ENCODE data around the gene MAPK12.

Gene MAPK12

GRCh38 chr22:50299785-50300619 is 38.5 kb upstream of the MAPK12 start:
- no peak for DNase-seq (ENCODE audit: low read depth, low spot score)

GRCh38 chr22:50298937-50299784 is 37.7 kb upstream of the MAPK12 start:
- no peak for DNase-seq (ENCODE audit: low read depth, low spot score)

- no peak for DNase-seq (ENCODE audit: low read depth, low spot score)
Measured at GRCh38 chr22:50298266-50298637, 36.8 kb upstream of the MAPK12 start.

GRCh38 chr22:50297510-50298265 is 36.2 kb upstream of the MAPK12 start:
- no peak for DNase-seq (ENCODE audit: low read depth, low spot score)

- no peak for DNase-seq (ENCODE audit: low read depth, low spot score)
Measured at GRCh38 chr22:50296658-50297490, 35.4 kb upstream of the MAPK12 start.

GRCh38 chr22:50294319-50294656 is 32.8 kb upstream of the MAPK12 start:
- DNase-seq (ENCODE audit: low read depth, low spot score), result no peak

GRCh38 chr22:50293441-50294318 is 32.2 kb upstream of the MAPK12 start:
- DNase-seq (ENCODE audit: low read depth, low spot score), result no peak

GRCh38 chr22:50292643-50293440 is 31.4 kb upstream of the MAPK12 start:
- DNase-seq (ENCODE audit: low read depth, low spot score), result no peak

- DNase-seq (ENCODE audit: low read depth, low spot score), result no peak
Measured at GRCh38 chr22:50289942-50290630, 28.6 kb upstream of the MAPK12 start.

GRCh38 chr22:50289151-50289941 is 27.9 kb upstream of the MAPK12 start:
- DNase-seq (ENCODE audit: low read depth, low spot score), result no peak

- no peak for DNase-seq (ENCODE audit: low read depth, low spot score)
Measured at GRCh38 chr22:50287731-50288130, 26.2 kb upstream of the MAPK12 start.

- no peak for DNase-seq (ENCODE audit: low read depth, low spot score)
Measured at GRCh38 chr22:50286701-50287318, 25.3 kb upstream of the MAPK12 start.

GRCh38 chr22:50286275-50286674 is 24.8 kb upstream of the MAPK12 start:
- DNase-seq (ENCODE audit: low read depth, low spot score), result no peak

- no peak for DNase-seq (ENCODE audit: low read depth, low spot score)
Measured at GRCh38 chr22:50285568-50286229, 24.2 kb upstream of the MAPK12 start.

GRCh38 chr22:50284479-50284878 is 23.0 kb upstream of the MAPK12 start:
- DNase-seq (ENCODE audit: low read depth, low spot score), result no peak

- no peak for DNase-seq (ENCODE audit: low read depth, low spot score)
Measured at GRCh38 chr22:50283821-50284220, 22.3 kb upstream of the MAPK12 start.
